ENCODE measurements around the gene PDLIM5.

DNA sequence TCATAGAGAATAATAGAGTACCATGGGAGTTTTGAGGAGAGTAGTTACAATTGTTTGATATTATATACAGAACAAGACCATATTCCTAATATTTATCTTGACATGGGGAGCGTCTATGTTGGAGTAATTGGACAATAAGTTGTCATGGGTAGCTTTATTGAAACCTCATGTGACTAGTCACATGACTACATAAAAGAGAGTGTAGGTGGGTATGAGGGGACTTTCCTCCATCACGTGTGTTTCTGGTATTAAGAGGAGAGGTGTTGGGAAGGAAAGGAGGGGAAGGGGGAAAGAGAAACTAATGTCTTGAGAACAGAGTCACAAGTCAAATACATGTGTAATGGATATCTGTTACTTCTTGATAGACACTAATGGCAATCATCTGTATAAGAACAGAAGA is 33.1 kb downstream of the PDLIM5 start:
- TF ChIP-seq, protein P1, sequence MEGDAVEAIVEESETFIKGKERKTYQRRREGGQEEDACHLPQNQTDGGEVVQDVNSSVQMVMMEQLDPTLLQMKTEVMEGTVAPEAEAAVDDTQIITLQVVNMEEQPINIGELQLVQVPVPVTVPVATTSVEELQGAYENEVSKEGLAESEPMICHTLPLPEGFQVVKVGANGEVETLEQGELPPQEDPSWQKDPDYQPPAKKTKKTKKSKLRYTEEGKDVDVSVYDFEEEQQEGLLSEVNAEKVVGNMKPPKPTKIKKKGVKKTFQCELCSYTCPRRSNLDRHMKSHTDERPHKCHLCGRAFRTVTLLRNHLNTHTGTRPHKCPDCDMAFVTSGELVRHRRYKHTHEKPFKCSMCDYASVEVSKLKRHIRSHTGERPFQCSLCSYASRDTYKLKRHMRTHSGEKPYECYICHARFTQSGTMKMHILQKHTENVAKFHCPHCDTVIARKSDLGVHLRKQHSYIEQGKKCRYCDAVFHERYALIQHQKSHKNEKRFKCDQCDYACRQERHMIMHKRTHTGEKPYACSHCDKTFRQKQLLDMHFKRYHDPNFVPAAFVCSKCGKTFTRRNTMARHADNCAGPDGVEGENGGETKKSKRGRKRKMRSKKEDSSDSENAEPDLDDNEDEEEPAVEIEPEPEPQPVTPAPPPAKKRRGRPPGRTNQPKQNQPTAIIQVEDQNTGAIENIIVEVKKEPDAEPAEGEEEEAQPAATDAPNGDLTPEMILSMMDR (IDR thresholded peaks at IDR 0.05): no peak
- TF ChIP-seq POLR2A (IDR thresholded peaks at IDR 0.05) (no peak), POLR2AphosphoS5 (IDR thresholded peaks at IDR 0.05) (no peak), EP300 (IDR thresholded peaks at IDR 0.05) (no peak)

All from suprapubic skin (tissue), 4 donors.